Activated naive CD8-positive, alpha-beta T cell treated with anti-CD3 and anti-CD28 coated beads, Interleukin-2, amount 10 ng/mL, durations not matched to agents 7 days and 5 days (primary cell): ENCODE results near the gene ZC4H2. TPM values are rescaled to one million over a fixed set of nuclear protein-coding genes. Genes with fewer than 3 reads are reported as not detected.
A peak's percentile ranks its signal among the peaks of the same experiment; 100 is the strongest.
"Not testable (repeated sequence)": the region's sequence is repeated elsewhere in the genome, so short reads cannot be mapped to it uniquely, and the experiment has no call there.

Experiments
- ATAC-seq: fragments of 150-1000 bp; cut with Tn5 transposase; one replicate; pipeline ENCODE4 v1.10.0; 2021; ENCODE audit warnings: low read depth, moderate library complexity
- POLR2A ChIA-PET: fragments of 350-600 bp; sonication (Branson Sonifier 250); formaldehyde crosslinking; loops from one replicate; lab custom pipeline; 2021; ENCODE audit warnings: antibody characterized with exemption; lab: Charles Lee
- DNase-seq: peaks from one replicate; pipeline ENCODE4 v3.0.0; 2021
- H3K27ac Mint-ChIP-seq: one replicate; pipeline ENCODE4 v1.8.0; 2022; ENCODE audit warnings: mild to moderate bottlenecking, mixed read lengths
- H3K27me3 Mint-ChIP-seq: one replicate; pipeline ENCODE4 v1.8.0; 2022; ENCODE audit warnings: mild to moderate bottlenecking, moderate library complexity, mixed read lengths
- H3K36me3 Mint-ChIP-seq: one replicate; pipeline ENCODE4 v1.8.0; 2021; ENCODE audit warnings: mild to moderate bottlenecking, mixed read lengths
- H3K4me1 Mint-ChIP-seq: one replicate; pipeline ENCODE4 v1.8.0; 2021; ENCODE audit warnings: mixed read lengths
- H3K4me3 Mint-ChIP-seq: one replicate; pipeline ENCODE4 v1.8.0; 2022; ENCODE audit warnings: mild to moderate bottlenecking, moderate library complexity, mixed read lengths
- H3K9me3 Mint-ChIP-seq: one replicate; pipeline ENCODE4 v1.8.0; 2021; ENCODE audit warnings: mixed read lengths
- total RNA-seq, 2 experiments: library from RNA; stranded (reverse); gene quantifications; one replicate each; pipeline ENCODE4 v1.2.3, GENCODE V29; 2021

Gene ZC4H2, protein sequence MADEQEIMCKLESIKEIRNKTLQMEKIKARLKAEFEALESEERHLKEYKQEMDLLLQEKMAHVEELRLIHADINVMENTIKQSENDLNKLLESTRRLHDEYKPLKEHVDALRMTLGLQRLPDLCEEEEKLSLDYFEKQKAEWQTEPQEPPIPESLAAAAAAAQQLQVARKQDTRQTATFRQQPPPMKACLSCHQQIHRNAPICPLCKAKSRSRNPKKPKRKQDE
- 10 to 100 TPM; 13.0 to 17.3 TPM for total RNA-seq

DNA sequence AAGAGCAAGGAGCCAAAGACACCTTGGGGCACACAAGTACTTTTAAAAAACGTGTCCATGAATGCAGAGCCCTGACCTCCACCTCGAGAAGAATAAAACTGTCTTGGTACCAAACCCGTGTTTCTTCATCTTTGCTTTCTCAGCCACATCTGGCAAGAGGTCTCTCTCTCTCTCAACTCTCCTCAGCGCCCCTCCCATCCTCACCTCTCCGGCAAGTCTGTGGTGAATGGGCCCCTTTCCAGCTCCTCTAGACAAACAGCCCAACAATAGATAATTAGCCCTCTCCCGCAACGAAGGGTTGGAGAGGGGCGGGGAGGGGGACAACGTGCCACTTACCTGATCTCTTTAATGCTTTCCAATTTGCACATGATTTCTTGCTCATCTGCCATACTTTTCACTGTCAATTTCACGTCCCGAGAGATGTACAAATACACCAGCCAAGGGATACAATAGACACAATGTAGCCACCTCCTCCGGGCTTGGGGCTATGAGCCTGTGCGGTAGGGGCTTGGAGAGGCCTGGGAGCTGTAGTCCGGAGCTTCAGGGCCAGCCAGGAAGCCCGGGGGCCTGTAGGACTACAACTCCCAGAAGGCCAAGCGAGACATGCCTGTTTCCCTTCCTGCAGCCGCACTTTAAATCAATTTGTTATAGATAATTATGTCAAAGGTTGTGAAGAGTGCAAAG is at the start of gene ZC4H2:
TSS of gene ZC4H2 (minus strand) at position 462 of the 684 bp plus-strand sequence. CDS start at position 389, 73 bp downstream.
- no peaks in the 10 kb centered on the region for H3K27me3 Mint-ChIP-seq
- ATAC-seq (peak; percentile 99), DNase-seq (peak; percentile 57)
- peak within 1 kb of the TSS; percentile 90 for H3K4me3 Mint-ChIP-seq
- H3K4me1 Mint-ChIP-seq: peaks cover 5% of the 10 kb centered on the region
- H3K9me3 Mint-ChIP-seq: peaks cover 8% of the 10 kb centered on the region
- POLR2A ChIA-PET: interaction anchor here (0.6 to 3.0 kb wide), 2 partner anchors 59 to 430 kb away, joined by 4 to 13 read pairs; partner anchors contain the start of gene ZC3H12B
- peak within 1 kb of the TSS; percentile 66 for H3K27ac Mint-ChIP-seq
- H3K36me3 Mint-ChIP-seq: peaks cover 15% of the 10 kb centered on the region

DNA sequence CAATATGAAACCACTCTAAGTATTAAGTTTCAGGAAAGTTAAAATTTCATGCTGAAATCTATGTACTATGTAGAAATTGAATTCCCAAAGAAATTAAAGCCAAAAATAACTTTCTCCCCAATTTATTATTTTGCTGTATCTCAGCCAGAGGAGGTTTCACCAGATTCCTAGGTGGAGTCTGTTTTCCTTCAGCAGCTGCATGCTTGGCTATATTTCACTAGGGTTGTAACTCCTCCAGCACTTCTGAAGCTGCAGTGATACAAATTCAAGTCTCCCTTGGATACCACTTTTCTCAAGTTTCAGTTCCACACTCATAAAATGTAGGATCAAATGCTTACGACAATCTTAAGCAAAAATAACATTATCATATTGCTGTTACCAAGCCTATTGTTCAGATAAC is 41.2 kb upstream of the ZC4H2 start:
- Mint-ChIP-seq H3K4me1 (no peaks in the 10 kb centered on the region), H3K4me3 (no peak overlapping the region), H3K27me3 (no peaks in the 10 kb centered on the region), H3K36me3 (peaks cover 2% of the 10 kb centered on the region), H3K27ac (no peak overlapping the region), H3K9me3 (peaks cover 2% of the 10 kb centered on the region)
- no peak for DNase-seq
- no peak for ATAC-seq
- POLR2A ChIA-PET: interaction anchor here (0.6 kb wide), 1 partner anchor 222 kb away, joined by 3 read pairs; no protein-coding TSS in a partner anchor

DNA sequence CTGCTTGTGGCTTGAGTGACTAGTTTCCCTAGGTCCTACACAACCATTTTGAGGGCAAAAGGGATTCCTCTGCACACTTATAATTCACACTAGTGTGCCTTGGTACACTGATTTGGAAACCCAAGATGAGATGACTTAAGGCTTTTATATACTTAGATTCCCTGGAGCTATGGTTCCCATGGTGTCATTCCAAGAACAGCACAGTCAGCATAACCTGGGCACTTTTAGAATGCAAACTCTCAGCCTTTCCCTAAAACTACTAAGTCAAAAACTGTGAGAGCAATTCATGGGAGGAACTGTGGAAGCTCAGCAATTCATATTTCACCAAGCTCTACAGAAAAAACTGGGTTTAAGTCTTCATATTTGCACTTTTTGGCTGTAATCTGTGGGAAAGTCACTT is 38.0 kb upstream of the ZC4H2 start:
- no peaks in the 10 kb centered on the region for H3K27me3 Mint-ChIP-seq
- H3K9me3 Mint-ChIP-seq: no peaks in the 10 kb centered on the region
- no peak overlapping the region for H3K27ac Mint-ChIP-seq
- POLR2A ChIA-PET: no interaction called here
- ATAC-seq: no peak
- peaks cover 2% of the 10 kb centered on the region for H3K36me3 Mint-ChIP-seq
- DNase-seq: no peak
- H3K4me3 Mint-ChIP-seq: no peak overlapping the region
- H3K4me1 Mint-ChIP-seq: no peaks in the 10 kb centered on the region

DNA sequence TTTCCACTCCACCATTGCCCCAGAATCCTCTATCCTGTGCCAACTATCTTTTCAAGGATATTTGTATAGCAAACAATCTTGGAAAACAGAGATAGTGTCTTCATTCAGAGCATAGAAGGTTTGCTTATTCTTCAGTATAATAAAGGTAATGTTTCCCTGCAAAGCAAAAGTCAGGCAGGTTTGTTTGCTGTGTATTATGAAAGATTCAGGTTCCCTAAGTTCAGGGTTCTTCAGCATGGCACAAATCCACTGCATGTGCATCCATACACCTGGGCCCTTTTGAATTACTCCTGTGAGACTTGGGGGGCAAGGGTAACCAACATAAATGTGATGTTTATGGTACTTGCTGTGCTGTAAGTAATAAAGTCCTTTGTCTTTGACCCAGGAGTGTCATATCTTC is 33.2 kb upstream of the ZC4H2 start:
- no peak overlapping the region for H3K4me3 Mint-ChIP-seq
- H3K27ac Mint-ChIP-seq: no peak overlapping the region
- H3K27me3 Mint-ChIP-seq: no peaks in the 10 kb centered on the region
- ATAC-seq: no peak
- POLR2A ChIA-PET: no interaction called here
- peaks cover 6% of the 10 kb centered on the region for H3K9me3 Mint-ChIP-seq
- no peak for DNase-seq
- no peaks in the 10 kb centered on the region for H3K4me1 Mint-ChIP-seq
- H3K36me3 Mint-ChIP-seq: no peaks in the 10 kb centered on the region

DNA sequence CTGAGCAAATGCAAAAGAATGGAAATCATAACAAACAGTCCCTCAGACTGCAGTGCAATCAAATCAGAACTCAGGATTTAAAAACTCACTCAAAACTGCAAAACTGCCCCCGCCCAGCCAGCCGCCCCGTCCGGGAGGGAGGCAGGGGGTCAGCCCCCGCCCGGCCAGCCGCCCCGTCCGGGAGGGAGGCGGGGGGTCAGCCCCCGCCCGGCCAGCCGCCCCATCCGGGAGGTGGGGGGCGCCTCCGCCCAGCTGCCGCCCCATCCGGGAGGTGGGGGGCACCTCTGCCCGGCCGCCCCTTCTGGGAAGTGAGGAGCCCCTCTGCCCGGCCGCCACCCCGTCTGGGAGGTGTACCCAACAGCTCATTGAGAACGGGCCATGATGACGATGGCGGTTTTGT is 26.0 kb upstream of the ZC4H2 start:
- H3K4me3 Mint-ChIP-seq, H3K36me3 Mint-ChIP-seq, ATAC-seq, H3K27me3 Mint-ChIP-seq, H3K4me1 Mint-ChIP-seq, DNase-seq, H3K27ac Mint-ChIP-seq, POLR2A ChIA-PET: not testable (repeated sequence)
- H3K9me3 Mint-ChIP-seq: peaks cover 11% of the 10 kb centered on the region

DNA sequence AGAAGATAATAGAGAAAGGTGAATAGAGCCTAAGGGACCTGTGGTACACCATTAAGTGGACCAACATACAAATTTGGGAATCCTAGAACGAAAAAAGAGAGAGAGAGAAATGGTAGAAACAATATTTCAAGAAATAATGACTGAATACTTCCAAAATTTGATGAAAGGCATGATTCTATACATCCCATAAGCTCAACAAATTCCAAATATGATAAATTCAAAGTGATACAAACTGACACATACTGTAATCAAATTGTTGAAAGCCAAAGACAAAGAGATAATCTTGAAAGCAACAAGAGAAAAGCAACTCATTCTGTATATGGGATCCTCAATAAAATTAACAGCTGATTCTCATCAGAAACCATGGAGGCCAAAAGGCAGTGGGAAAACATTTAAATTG is 20.6 kb upstream of the ZC4H2 start:
- POLR2A ChIA-PET: no interaction called here
- Mint-ChIP-seq H3K27me3 (no peaks in the 10 kb centered on the region), H3K9me3 (peaks cover 4% of the 10 kb centered on the region), H3K4me1 (no peaks in the 10 kb centered on the region), H3K4me3 (no peak overlapping the region), H3K36me3 (no peaks in the 10 kb centered on the region), H3K27ac (no peak overlapping the region)
- DNase-seq: no peak
- no peak for ATAC-seq

DNA sequence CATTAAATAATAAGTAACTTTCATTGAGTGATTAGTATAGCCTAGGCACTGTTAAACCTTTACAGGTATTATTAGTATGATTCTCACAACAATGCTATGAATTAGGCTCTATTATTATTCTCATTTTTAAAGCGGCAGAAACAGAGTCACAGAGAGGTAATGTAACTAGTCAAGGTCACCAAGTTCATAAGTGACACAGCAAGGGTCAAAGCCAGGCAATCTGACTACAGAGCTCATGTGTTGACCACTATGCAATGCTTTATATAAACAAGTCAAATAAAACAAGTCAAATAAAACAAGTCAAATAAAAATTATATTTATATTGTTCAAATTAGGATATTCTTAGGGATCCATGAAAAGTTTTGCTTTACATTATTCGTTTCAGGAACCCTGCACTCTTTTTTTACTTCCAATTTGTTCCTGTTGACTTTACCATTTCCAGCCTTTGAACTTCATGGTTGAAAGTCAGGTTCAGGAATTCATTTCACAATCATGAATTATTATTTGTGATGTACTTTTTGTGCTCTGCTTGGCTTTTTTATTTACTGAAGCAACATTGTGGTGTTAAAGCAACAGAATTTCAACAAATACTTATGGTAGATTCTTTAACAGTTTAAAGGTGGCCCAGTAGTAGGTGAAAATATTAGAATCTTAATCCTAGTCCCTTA is 18.0 kb upstream of the ZC4H2 start:
- H3K27ac Mint-ChIP-seq: no peak overlapping the region
- no peak for DNase-seq
- H3K4me1 Mint-ChIP-seq: no peaks in the 10 kb centered on the region
- no peak overlapping the region for H3K4me3 Mint-ChIP-seq
- ATAC-seq: no peak
- POLR2A ChIA-PET: no interaction called here
- H3K36me3 Mint-ChIP-seq: no peaks in the 10 kb centered on the region
- no peaks in the 10 kb centered on the region for H3K27me3 Mint-ChIP-seq
- H3K9me3 Mint-ChIP-seq: peaks cover 4% of the 10 kb centered on the region

DNA sequence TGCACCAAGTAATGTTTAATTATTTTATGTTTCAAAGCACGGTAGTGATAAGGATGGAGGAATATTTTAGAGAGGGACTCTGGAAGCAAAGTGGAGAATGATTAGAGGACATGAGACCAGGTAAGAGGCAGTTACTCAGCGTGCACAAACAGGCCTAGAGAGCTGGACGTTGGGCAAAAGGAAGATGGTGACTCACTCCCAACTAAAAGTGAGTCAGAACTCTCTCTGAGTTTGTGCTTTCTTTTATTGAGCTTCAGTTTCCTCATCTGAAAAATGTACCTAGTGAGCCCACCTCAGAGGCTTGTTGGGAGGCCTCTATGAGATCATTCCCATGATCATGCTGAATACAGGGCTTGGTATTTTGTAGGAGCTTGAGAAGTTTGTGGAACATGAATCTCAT is 1.6 kb upstream of the ZC4H2 start:
- peaks cover 5% of the 10 kb centered on the region for H3K4me1 Mint-ChIP-seq
- H3K9me3 Mint-ChIP-seq: no peaks in the 10 kb centered on the region
- POLR2A ChIA-PET: no interaction called here
- no peak overlapping the region for H3K4me3 Mint-ChIP-seq
- H3K27me3 Mint-ChIP-seq: no peaks in the 10 kb centered on the region
- H3K36me3 Mint-ChIP-seq: peaks cover 4% of the 10 kb centered on the region
- no peak for ATAC-seq
- no peak for DNase-seq
- H3K27ac Mint-ChIP-seq: no peak overlapping the region

DNA sequence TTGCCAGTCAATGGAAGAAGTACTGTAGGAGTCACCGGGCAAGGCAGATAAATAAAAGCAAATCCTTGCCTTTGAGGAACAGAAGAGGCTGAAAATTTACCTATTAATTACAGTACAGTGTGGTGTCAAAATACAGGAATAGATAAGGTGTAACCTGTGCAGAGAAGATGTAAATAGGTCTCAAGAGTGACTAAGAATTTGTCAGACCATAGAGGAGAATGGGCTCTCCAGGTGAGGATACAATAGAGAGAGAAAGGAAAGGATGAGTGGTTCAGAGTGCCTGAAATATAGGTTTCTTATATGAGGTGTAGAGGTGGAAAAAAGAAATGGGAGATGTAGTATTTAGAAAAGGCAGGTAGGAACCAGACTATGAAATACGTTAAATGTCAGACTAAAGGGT is 801 bp upstream of the ZC4H2 start:
- H3K4me3 Mint-ChIP-seq: peak overlapping the region; percentile 90
- no peaks in the 10 kb centered on the region for H3K27me3 Mint-ChIP-seq
- H3K4me1 Mint-ChIP-seq: peaks cover 5% of the 10 kb centered on the region
- H3K36me3 Mint-ChIP-seq: peaks cover 8% of the 10 kb centered on the region
- ATAC-seq: no peak
- DNase-seq: no peak
- POLR2A ChIA-PET: interaction anchor here (0.5 kb wide), 1 partner anchor 549 kb away, joined by 3 read pairs; no protein-coding TSS in a partner anchor
- peaks cover 2% of the 10 kb centered on the region for H3K9me3 Mint-ChIP-seq
- H3K27ac Mint-ChIP-seq: no peak overlapping the region

DNA sequence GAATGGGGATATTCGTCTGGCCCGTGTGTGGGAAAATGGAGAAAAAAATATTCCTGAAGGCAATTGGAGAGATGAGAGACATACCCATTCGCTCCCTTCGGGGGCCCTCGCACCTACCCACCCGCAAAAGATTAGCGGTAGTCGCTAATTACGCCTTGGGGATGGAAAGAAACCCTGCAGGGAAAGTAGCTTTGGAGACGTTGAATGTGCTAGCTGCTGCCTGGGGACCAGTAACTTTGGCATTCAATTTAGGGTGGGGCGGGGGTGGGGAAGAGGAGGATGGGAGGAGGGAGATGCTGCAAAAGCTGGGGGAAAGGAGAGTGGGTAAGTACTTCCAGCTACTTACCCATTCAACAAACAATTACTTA is 407 bp upstream of the ZC4H2 start:
- peaks cover 11% of the 10 kb centered on the region for H3K36me3 Mint-ChIP-seq
- peak overlapping the region; percentile 66 for H3K27ac Mint-ChIP-seq
- DNase-seq (no peak), ATAC-seq (peak; percentile 6)
- H3K4me1 Mint-ChIP-seq: peaks cover 5% of the 10 kb centered on the region
- H3K27me3 Mint-ChIP-seq: no peaks in the 10 kb centered on the region
- H3K4me3 Mint-ChIP-seq: peak overlapping the region; percentile 90
- peaks cover 4% of the 10 kb centered on the region for H3K9me3 Mint-ChIP-seq
- POLR2A ChIA-PET: interaction anchor here (0.5 to 3.0 kb wide), 3 partner anchors 58 to 549 kb away, joined by 3 to 13 read pairs (median 4); partner anchors contain the start of gene ZC3H12B

DNA sequence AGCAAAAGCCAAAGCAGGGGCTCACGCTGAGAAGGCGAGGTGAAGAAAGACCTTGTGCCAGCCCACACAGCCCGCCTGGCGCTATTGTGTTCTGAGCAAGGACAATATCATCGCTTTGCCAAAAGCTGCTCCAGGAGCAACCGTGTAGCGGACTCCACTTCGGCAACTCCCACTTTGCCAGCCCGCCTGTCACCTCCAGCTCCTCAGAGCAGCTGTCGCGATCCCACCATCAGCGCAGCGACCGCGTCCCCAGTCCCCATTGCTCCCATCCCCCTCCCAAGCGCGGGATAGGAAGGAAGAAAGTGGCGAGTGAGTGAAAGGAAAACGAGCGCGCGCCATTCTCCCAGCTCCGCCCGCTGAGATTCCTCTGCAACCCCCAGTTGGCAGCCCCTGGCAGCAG is 759 bp downstream of the ZC4H2 start:
- POLR2A ChIA-PET: interaction anchor here (3.0 kb wide), 1 partner anchor 60 kb away, joined by 13 read pairs; the partner anchor contains the start of gene ZC3H12B
- Mint-ChIP-seq H3K4me3 (peak overlapping the region; percentile 90), H3K27me3 (no peaks in the 10 kb centered on the region), H3K4me1 (peaks cover 5% of the 10 kb centered on the region), H3K9me3 (peaks cover 10% of the 10 kb centered on the region), H3K27ac (peak overlapping the region; percentile 66), H3K36me3 (peaks cover 20% of the 10 kb centered on the region)
- DNase-seq (peak; percentile 42), ATAC-seq (peak; percentile 37)

DNA sequence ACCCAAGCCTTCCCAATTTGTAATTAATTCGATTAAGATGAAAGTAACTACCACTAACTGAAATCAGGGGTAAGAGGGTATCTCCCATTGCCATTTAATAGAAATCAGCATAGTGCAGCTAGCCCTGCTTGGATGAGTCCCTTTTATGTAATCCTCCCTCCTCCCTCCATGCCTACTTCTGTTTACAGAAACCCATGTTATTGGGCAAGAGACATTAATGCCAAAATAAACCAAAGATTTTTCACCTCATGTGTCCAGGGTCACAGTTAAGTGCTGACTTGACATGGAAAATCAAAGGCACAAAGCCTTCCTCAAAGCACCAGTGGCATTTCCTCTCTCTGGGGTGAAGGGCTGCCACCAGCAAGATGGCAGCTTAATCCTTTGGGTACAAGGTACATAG is 50.8 kb downstream of the ZC4H2 start:
- POLR2A ChIA-PET: no interaction called here
- peaks cover 7% of the 10 kb centered on the region for H3K36me3 Mint-ChIP-seq
- no peak overlapping the region for H3K4me3 Mint-ChIP-seq
- no peak for ATAC-seq
- no peak for DNase-seq
- peaks cover 11% of the 10 kb centered on the region for H3K9me3 Mint-ChIP-seq
- no peaks in the 10 kb centered on the region for H3K4me1 Mint-ChIP-seq
- no peak overlapping the region for H3K27ac Mint-ChIP-seq
- no peaks in the 10 kb centered on the region for H3K27me3 Mint-ChIP-seq

DNA sequence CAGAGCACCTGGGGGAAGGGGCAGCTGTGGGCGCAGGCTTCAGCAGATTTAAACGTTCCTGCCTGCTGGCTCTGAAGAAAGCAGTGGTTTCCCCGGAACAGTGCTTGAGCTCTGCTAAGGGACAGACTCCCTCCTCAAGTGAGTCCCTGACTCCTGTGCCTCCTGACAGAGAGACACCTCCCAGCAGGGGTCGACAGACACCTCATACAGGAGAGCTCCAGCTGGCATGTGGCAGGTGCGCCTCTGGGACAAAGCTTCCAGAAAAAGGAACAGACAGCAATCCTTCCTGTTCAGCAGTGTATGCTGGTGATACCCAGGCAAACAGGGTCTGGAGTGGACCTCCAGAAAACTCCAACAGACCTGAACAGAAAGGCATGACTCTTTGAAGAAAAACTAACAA is 68.1 kb downstream of the ZC4H2 start:
- POLR2A ChIA-PET: no interaction called here
- peaks cover 12% of the 10 kb centered on the region for H3K9me3 Mint-ChIP-seq
- H3K36me3 Mint-ChIP-seq: peaks cover 27% of the 10 kb centered on the region
- H3K4me3 Mint-ChIP-seq: no peak overlapping the region
- H3K27me3 Mint-ChIP-seq: no peaks in the 10 kb centered on the region
- H3K27ac Mint-ChIP-seq: no peak overlapping the region
- H3K4me1 Mint-ChIP-seq: no peaks in the 10 kb centered on the region
- DNase-seq (no peak), ATAC-seq (no peak)
